H1 (cell line): ENCODE results near the gene DCUN1D3. TPM values are rescaled to one million over a fixed set of nuclear protein-coding genes. Genes with fewer than 3 reads are reported as not detected.

ENCODE experiments used
- CTCF ChIA-PET: fragments of 300-600 bp; sonication (Branson Sonifier 250); formaldehyde crosslinking; loops from one replicate; lab custom pipeline; 2021; ENCODE audit not compliant: partially characterized antibody; lab: Charles Lee
- POLR2A ChIA-PET: fragments of 300-600 bp; sonication (Branson Sonifier 250); formaldehyde crosslinking; loops from one replicate; lab custom pipeline; 2021; ENCODE audit warnings: inconsistent platforms; ENCODE audit not compliant: partially characterized antibody; lab: Charles Lee
- DNase-seq, 2 experiments: peaks; one replicate each; pipeline versions ENCODE4 v3.0.0 to v3.0.0-alpha.2; 2010 to 2022; ENCODE audit warnings: low spot score in 2 of 2, low read depth in 1 of 2, mixed read lengths in 1 of 2
- FAIRE-seq: peaks from 2 replicates; lab custom pipeline; 2011; peaks lifted over from hg19 to GRCh38; lab: Jason Lieb, UNC
- H2AFZ ChIP-seq: 2 replicates; pipeline ENCODE4 v1.8.1; 2012; ENCODE audit warnings: low read length, inconsistent platforms
- H2AK5ac ChIP-seq: 2 replicates; pipeline ENCODE4 v1.6.1; 2013; ENCODE audit warnings: low read depth, low read length
- H2BK120ac ChIP-seq: replicated peaks from 2 replicates; pipeline ENCODE3; 2013; ENCODE audit warnings: low read depth, low read length, inconsistent platforms
- H2BK12ac ChIP-seq: 2 replicates; pipeline ENCODE4 v1.6.1; 2013; ENCODE audit warnings: low read depth, low read length
- H2BK15ac ChIP-seq: 2 replicates; pipeline ENCODE4 v1.6.1; 2013; ENCODE audit warnings: low read length
- H2BK20ac ChIP-seq: 2 replicates; pipeline ENCODE4 v1.6.1; 2013; ENCODE audit warnings: low read length
- H2BK5ac ChIP-seq: 2 replicates; pipeline ENCODE4 v1.6.1; 2013; ENCODE audit warnings: low read depth, low read length
- H3K14ac ChIP-seq: 2 replicates; pipeline ENCODE4 v1.6.1; 2013; ENCODE audit warnings: inconsistent platforms; ENCODE audit not compliant: insufficient read length
- H3K18ac ChIP-seq: 2 replicates; pipeline ENCODE4 v1.6.1; 2013; ENCODE audit warnings: low read length; ENCODE audit errors: extremely low read depth
- H3K23ac ChIP-seq: 2 replicates; pipeline ENCODE4 v1.6.1; 2013; ENCODE audit warnings: inconsistent platforms; ENCODE audit not compliant: insufficient read length
- H3K23me2 ChIP-seq: 2 replicates; pipeline ENCODE4 v1.6.1; 2013; ENCODE audit warnings: low read depth, low read length
- H3K27ac ChIP-seq: 2 replicates; pipeline ENCODE4 v1.6.1; 2011; ENCODE audit warnings: low read depth, low read length, inconsistent platforms
- H3K27me3 ChIP-seq, 4 experiments: replicated peaks in 1 of 4; 1 replicate in 1 of 4; 2 replicates in 3 of 4; pipeline versions ENCODE4 v1.6.1 to v1.8.1; 2011 to 2013; ENCODE audit warnings: low read length in 3 of 4, mild to moderate bottlenecking in 3 of 4, inconsistent platforms in 2 of 4, mixed read lengths in 2 of 4, moderate library complexity in 1 of 4; ENCODE audit not compliant: control insufficient read depth in 3 of 4, insufficient read depth in 3 of 4; ENCODE audit errors: extremely low read depth in 1 of 4
- H3K36me3 ChIP-seq, 4 experiments: 2 replicates each; pipeline versions ENCODE4 v1.6.1 to v1.8.1; 2011 to 2013; ENCODE audit warnings: mild to moderate bottlenecking in 4 of 4, low read length in 3 of 4, moderate library complexity in 2 of 4, control low read depth in 1 of 4, inconsistent platforms in 1 of 4; ENCODE audit not compliant: insufficient read depth in 4 of 4, control insufficient read depth in 2 of 4
- H3K4ac ChIP-seq: replicated peaks from 2 replicates; pipeline ENCODE3; 2013; ENCODE audit warnings: low read length, low read depth, mixed read lengths, inconsistent platforms; ENCODE audit not compliant: insufficient read length
- H3K4me1 ChIP-seq, 4 experiments: replicated peaks in 1 of 4; 1 replicate in 1 of 4; 2 replicates in 3 of 4; pipeline versions ENCODE4 v1.6.1 to v1.8.1; 2011 to 2013; ENCODE audit warnings: low read length in 3 of 4, inconsistent platforms in 2 of 4, mixed read lengths in 1 of 4; ENCODE audit not compliant: insufficient read depth in 4 of 4, control insufficient read depth in 3 of 4
- H3K4me2 ChIP-seq, 2 experiments: 2 replicates each; pipeline versions ENCODE4 v1.6.1 to v1.8.1; 2011 to 2013; ENCODE audit warnings: low read depth in 2 of 2, low read length in 2 of 2, control low read depth in 1 of 2, inconsistent platforms in 1 of 2, mild to moderate bottlenecking in 1 of 2; ENCODE audit not compliant: insufficient read depth in 1 of 2
- H3K4me3 ChIP-seq, 4 experiments: fragments of 200-600, 300-600 bp in 1 of 4; sonication (generic), shearing (Covaris generic), sonication (Bioruptor Twin) in 1 of 4; 2 replicates each; pipeline versions ENCODE4 v1.5.1 to v1.8.1; 2011 to 2016; ENCODE audit warnings: low read length in 4 of 4, low read depth in 3 of 4, control low read depth in 2 of 4, inconsistent platforms in 2 of 4, mild to moderate bottlenecking in 2 of 4, mixed read lengths in 1 of 4, moderate library complexity in 1 of 4; ENCODE audit not compliant: insufficient read depth in 2 of 4; ENCODE audit errors: extremely low read depth in 1 of 4
- H3K56ac ChIP-seq: replicated peaks from 2 replicates; pipeline ENCODE3; 2013; ENCODE audit warnings: low read depth, mild to moderate bottlenecking, mixed read lengths, low read length, inconsistent platforms; ENCODE audit not compliant: insufficient read length
- H3K79me1 ChIP-seq: 2 replicates; pipeline ENCODE4 v1.6.1; 2013; ENCODE audit warnings: low read depth, low read length, control low read depth
- H3K79me2 ChIP-seq, 2 experiments: 2 replicates each; pipeline versions ENCODE4 v1.6.1 to v1.8.1; 2012 to 2013; ENCODE audit warnings: low read length in 2 of 2, mild to moderate bottlenecking in 2 of 2, inconsistent platforms in 1 of 2; ENCODE audit not compliant: insufficient read depth in 2 of 2, control insufficient read depth in 1 of 2
- H3K9ac ChIP-seq, 4 experiments: replicated peaks in 1 of 4; 1 replicate in 1 of 4; 2 replicates in 3 of 4; pipeline versions ENCODE4 v1.6.1 to v1.8.1; 2011 to 2013; ENCODE audit warnings: low read depth in 3 of 4, low read length in 3 of 4, control low read depth in 2 of 4, mild to moderate bottlenecking in 2 of 4, moderate library complexity in 2 of 4, inconsistent platforms in 1 of 4; ENCODE audit errors: extremely low read depth in 1 of 4
- H3K9me3 ChIP-seq, 2 experiments: 2 replicates each; pipeline versions ENCODE4 v1.6.1 to v1.8.1; 2012 to 2013; ENCODE audit warnings: mild to moderate bottlenecking in 2 of 2, moderate library complexity in 2 of 2, control low read depth in 1 of 2, inconsistent platforms in 1 of 2, low read depth in 1 of 2, low read length in 1 of 2, mixed read lengths in 1 of 2; ENCODE audit not compliant: insufficient read depth in 2 of 2
- H4K20me1 ChIP-seq, 2 experiments: replicated peaks in 1 of 2; 2 replicates each; pipeline versions ENCODE3 to v1.8.1; 2011 to 2013; ENCODE audit warnings: inconsistent platforms in 2 of 2, low read length in 2 of 2, mild to moderate bottlenecking in 1 of 2; ENCODE audit not compliant: insufficient read depth in 2 of 2, control insufficient read depth in 1 of 2
- H4K5ac ChIP-seq: 2 replicates; pipeline ENCODE4 v1.6.1; 2013; ENCODE audit warnings: low read length, low read depth, mixed read lengths, inconsistent platforms; ENCODE audit not compliant: insufficient read length
- H4K8ac ChIP-seq: 2 replicates; pipeline ENCODE4 v1.8.0; 2013; ENCODE audit warnings: mild to moderate bottlenecking, moderate library complexity, low read length, inconsistent platforms; ENCODE audit not compliant: insufficient read depth; ENCODE audit errors: extremely low read depth
- H4K91ac ChIP-seq: replicated peaks from 2 replicates; pipeline ENCODE3; 2013; ENCODE audit warnings: low read length, mixed read lengths, inconsistent platforms; ENCODE audit not compliant: insufficient read length
- EZH2 ChIP-seq: fragments of 200-600 bp; sonication (generic); IDR thresholded peaks from 2 replicates; pipeline ENCODE4 v1.7.1; 2012; ENCODE audit warnings: low read depth, mild to moderate bottlenecking, moderate library complexity, low read length, inconsistent platforms; ENCODE audit not compliant: severe bottlenecking
- FOSL1 ChIP-seq: IDR thresholded peaks from 2 replicates; pipeline ENCODE4 v1.6.1; 2011; ENCODE audit warnings: mild to moderate bottlenecking, low read depth, low read length, moderate library complexity; ENCODE audit not compliant: insufficient read depth
- KDM1A ChIP-seq: fragments of 200-600, 300-600 bp; sonication (generic); IDR thresholded peaks from 2 replicates; pipeline ENCODE4 v1.7.1; 2016; ENCODE audit warnings: mild to moderate bottlenecking, low read length, borderline replicate concordance
- PHF8 ChIP-seq: fragments of 200-600 bp; sonication (generic); conservative IDR thresholded peaks from 2 replicates; pipeline ENCODE4 v1.7.1; 2012; ENCODE audit warnings: low read depth, mild to moderate bottlenecking, inconsistent platforms, low read length, moderate library complexity
- POLR2AphosphoS5 ChIP-seq: IDR thresholded peaks from 2 replicates; pipeline ENCODE4 v1.6.1; 2011; ENCODE audit warnings: low read depth, low read length
- SP4 ChIP-seq: IDR thresholded peaks from 2 replicates; pipeline ENCODE4 v1.6.1; 2012; ENCODE audit warnings: low read length, inconsistent platforms
- ZNF274 ChIP-seq: IDR thresholded peaks from 2 replicates; pipeline ENCODE4 v1.7.0; 2012; ENCODE audit warnings: low read length, borderline replicate concordance; ENCODE audit errors: extremely low read depth
- WGBS, 2 experiments: shearing (Covaris generic) in 1 of 2; methylation state at CpG; one replicate each; pipeline versions ENCODE4 v1.1.6 to v1.1.7; 2013 to 2015; ENCODE audit warnings: low lambda C conversion rate in 2 of 2, mixed read lengths in 2 of 2, inconsistent platforms in 1 of 2, low coverage in 1 of 2, missing lambda C conversion rate in 1 of 2; ENCODE audit not compliant: insufficient replicate concordance in 2 of 2, insufficient coverage in 1 of 2, insufficient read length in 1 of 2; ENCODE audit errors: extremely low coverage in 1 of 2, missing lambda C conversion rate in 1 of 2; 5-methylcytosine and 5-hydroxymethylcytosine counted together
- polyA plus RNA-seq, 7 experiments: library from polyadenylated mRNA; depleted of rRNA in 3 of 7; stranded (reverse) in 5 of 7; unstranded in 2 of 7; fragments of >200 nt in 5 of 7; fragments of 200-250 nt in 2 of 7; gene quantifications; 1 replicate in 5 of 7; 2 replicates in 1 of 7; 4 replicates in 1 of 7; pipeline versions ENCODE4 v1.2.1 to v1.2.3, GENCODE V29; 2011 to 2013; ENCODE audit warnings: missing spikeins in 2 of 7, mixed read lengths in 2 of 7
- total RNA-seq: library from RNA; stranded (reverse); fragmentation: NEBNext Ultra II Directional; extraction: Animal tissue kit (Norgen Biotek cat#: 25700); gene quantifications from 2 replicates; pipeline ENCODE4 v1.2.1, GENCODE V29; 2021

Gene DCUN1D3
- total and polyA plus RNA-seq, 2 of the 8 experiments (the other 6 are each of a cell fraction or from before 2014, with no cell fraction given) = 3.5 to 18.2 TPM

DNA sequence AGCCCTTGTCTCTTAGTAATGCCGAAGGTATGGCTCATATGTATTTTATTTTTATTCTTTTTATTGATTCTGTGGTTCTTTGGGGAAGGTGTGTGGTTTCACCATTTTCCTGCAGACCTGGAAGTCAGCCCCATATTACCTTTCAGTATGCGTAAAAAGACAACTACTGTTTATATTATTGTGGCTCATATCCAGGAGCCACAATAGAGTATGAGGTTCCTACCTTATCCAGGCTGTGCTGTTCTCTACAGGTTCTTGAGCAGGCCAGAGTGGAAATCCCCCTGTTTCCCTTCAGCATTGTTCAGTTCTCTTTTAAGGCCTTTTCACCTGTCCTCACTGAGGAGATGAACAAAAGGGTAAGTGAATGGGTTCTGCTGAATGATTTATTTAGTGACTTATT is 60.7 kb downstream of the DCUN1D3 start:
- H3K56ac ChIP-seq = no peak overlapping the region
- H3K79me2 ChIP-seq = no peaks in the 10 kb centered on the region
- ChIA-PET POLR2A (no interaction called here), CTCF (no interaction called here)
- H2AFZ ChIP-seq = no peak overlapping the region
- peak overlapping the region in 1 of 4 experiments; percentile 34; a peak in 1 of 7 replicates for H3K9ac ChIP-seq
- H2BK12ac ChIP-seq = no peak overlapping the region
- H4K5ac ChIP-seq = no peak overlapping the region
- H3K27me3 ChIP-seq = no peaks in the 10 kb centered on the region
- H3K4me2 ChIP-seq = no peak overlapping the region
- no peak overlapping the region for H2BK20ac ChIP-seq
- no peak overlapping the region for H2BK5ac ChIP-seq
- no peak overlapping the region for H3K18ac ChIP-seq
- H3K23me2 ChIP-seq = no peaks in the 10 kb centered on the region
- peaks cover 5 to 6% of the 10 kb centered on the region in 2 experiments for H3K9me3 ChIP-seq
- H4K8ac ChIP-seq = no peak overlapping the region
- H3K27ac ChIP-seq = no peak overlapping the region
- peaks cover 2 to 18% (median 9%) of the 10 kb centered on the region in 4 experiments; a peak in 7 of 8 replicates for H3K36me3 ChIP-seq
- no peak for FAIRE-seq
- WGBS, 2 experiments = 83% methylated on average over 2 of the region's 2 CpGs; no CpG with 5 or more reads in 1 of the 2 experiments
- H3K4ac ChIP-seq = no peak overlapping the region
- no peak overlapping the region for H2AK5ac ChIP-seq
- no peak for TF ChIP-seq FOSL1
- TF ChIP-seq POLR2AphosphoS5 = no peak
- TF ChIP-seq SP4 = no peak
- no peak for TF ChIP-seq KDM1A
- TF ChIP-seq ZNF274 = no peak
- TF ChIP-seq PHF8 = no peak
- TF ChIP-seq EZH2 = no peak
- H3K23ac ChIP-seq = no peak overlapping the region
- no peak for DNase-seq
- no peaks in the 10 kb centered on the region for H4K20me1 ChIP-seq
- no peaks in the 10 kb centered on the region for H3K79me1 ChIP-seq
- H3K4me3 ChIP-seq = no peak overlapping the region
- H3K14ac ChIP-seq = no peak overlapping the region
- H2BK15ac ChIP-seq = no peak overlapping the region
- H2BK120ac ChIP-seq = no peak overlapping the region
- no peaks in the 10 kb centered on the region for H3K4me1 ChIP-seq
- H4K91ac ChIP-seq = no peak overlapping the region
